IPS DF 6.9 (cell line): ENCODE measurements around the gene GRID1.
"Not testable (repeated sequence)": the region's sequence is repeated elsewhere in the genome, so short reads cannot be mapped to it uniquely, and the experiment has no call there.

Experiments
- DNase-seq: peaks from one replicate; pipeline ENCODE4 v3.0.0-alpha.2; 2013; ENCODE audit warnings: low read depth, low spot score
- H3K27ac ChIP-seq: one replicate; pipeline ENCODE4 v1.5.1; 2013; ENCODE audit warnings: low read length, control low read depth
- H3K27me3 ChIP-seq: 2 replicates; pipeline ENCODE4 v1.6.1; 2013; ENCODE audit warnings: mild to moderate bottlenecking, low read length; ENCODE audit not compliant: control insufficient read depth, insufficient read depth
- H3K36me3 ChIP-seq: 2 replicates; pipeline ENCODE4 v1.6.1; 2013; ENCODE audit warnings: low read length; ENCODE audit not compliant: control insufficient read depth, insufficient read depth
- H3K4me1 ChIP-seq: 2 replicates; pipeline ENCODE4 v1.6.1; 2013; ENCODE audit warnings: low read length; ENCODE audit not compliant: control insufficient read depth, insufficient read depth
- H3K4me3 ChIP-seq: 2 replicates; pipeline ENCODE4 v1.5.1; 2013; ENCODE audit warnings: mild to moderate bottlenecking, low read length
- H3K9me3 ChIP-seq: 2 replicates; pipeline ENCODE4 v1.6.1; 2013; ENCODE audit warnings: low read length, inconsistent platforms; ENCODE audit not compliant: control insufficient read depth, insufficient read depth
- WGBS: extraction: QIAGEN DNeasy Blood & Tissue Kit; methylation state at CpG from one replicate; pipeline ENCODE4 v1.1.7; 2013; ENCODE audit warnings: mixed read lengths, missing lambda C conversion rate; ENCODE audit not compliant: insufficient read length, insufficient coverage; 5-methylcytosine and 5-hydroxymethylcytosine counted together

The GRID1 gene

DNA sequence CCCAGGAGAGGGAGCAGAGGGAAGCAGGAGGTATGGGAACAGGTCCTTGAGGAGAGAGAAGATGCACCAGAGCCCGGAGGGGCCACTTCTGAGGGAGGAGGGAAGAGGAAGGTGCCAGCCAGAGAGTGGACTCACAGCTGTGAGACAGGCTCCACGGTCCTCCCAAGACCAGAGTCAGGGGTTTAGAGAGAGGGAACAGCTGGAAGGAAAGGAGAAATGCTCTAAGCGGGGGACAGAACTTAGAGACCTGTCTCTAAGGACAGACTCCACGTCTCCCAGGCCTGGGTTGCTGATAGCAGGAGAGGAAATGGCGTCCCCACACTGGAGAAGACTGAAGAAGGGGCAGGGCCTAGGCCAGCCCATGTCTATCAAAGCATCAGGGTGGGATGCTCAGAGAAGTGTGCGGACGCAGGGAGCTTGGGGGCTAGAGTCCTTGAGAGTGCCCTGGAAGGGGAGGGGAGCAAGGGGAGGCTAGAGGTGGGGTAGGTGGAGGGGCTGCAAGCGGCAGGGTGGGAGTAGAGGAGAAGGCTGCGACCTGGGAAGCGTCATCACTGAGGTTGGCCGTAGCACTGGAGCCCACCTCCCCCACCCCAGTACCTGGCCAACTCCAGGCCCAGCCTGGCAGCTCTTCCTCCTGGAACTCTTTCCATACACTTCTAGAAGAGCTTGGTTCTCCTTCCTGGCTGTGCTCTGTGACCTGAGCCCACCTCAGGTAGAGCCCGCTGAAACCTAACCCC is 25.6 kb upstream of the GRID1 start:
- no CpG with 5 or more reads among the region's 12 CpGs for WGBS
- Histone ChIP-seq H3K4me1 (peaks cover 3% of the 10 kb centered on the region), H3K27me3 (no peaks in the 10 kb centered on the region; the same call in 1 of the 2 replicates), H3K9me3 (no peaks in the 10 kb centered on the region), H3K27ac (no peak overlapping the region), H3K4me3 (no peak overlapping the region), H3K36me3 (no peaks in the 10 kb centered on the region)
- DNase-seq, result no peak

GRCh38 chr10:86391236-86391840 is 24.7 kb upstream of the GRID1 start:
- no peaks in the 10 kb centered on the region for H3K36me3 ChIP-seq
- H3K4me1 ChIP-seq, result peaks cover 3% of the 10 kb centered on the region
- no CpG with 5 or more reads among the region's 8 CpGs for WGBS
- no peak for DNase-seq
- no peaks in the 10 kb centered on the region; the same call in 1 of the 2 replicates for H3K27me3 ChIP-seq
- H3K27ac ChIP-seq, result no peak overlapping the region
- H3K9me3 ChIP-seq, result no peaks in the 10 kb centered on the region
- H3K4me3 ChIP-seq, result no peak overlapping the region

- WGBS, result no CpG with 5 or more reads among the region's 14 CpGs
- Histone ChIP-seq H3K4me1 (peaks cover 3% of the 10 kb centered on the region), H3K4me3 (no peak overlapping the region), H3K27me3 (no peaks in the 10 kb centered on the region; the same call in 1 of the 2 replicates), H3K36me3 (no peaks in the 10 kb centered on the region), H3K27ac (no peak overlapping the region), H3K9me3 (no peaks in the 10 kb centered on the region)
- no peak for DNase-seq
Observed at GRCh38 chr10:86390337-86391120, 23.9 kb upstream of the GRID1 start.

DNA sequence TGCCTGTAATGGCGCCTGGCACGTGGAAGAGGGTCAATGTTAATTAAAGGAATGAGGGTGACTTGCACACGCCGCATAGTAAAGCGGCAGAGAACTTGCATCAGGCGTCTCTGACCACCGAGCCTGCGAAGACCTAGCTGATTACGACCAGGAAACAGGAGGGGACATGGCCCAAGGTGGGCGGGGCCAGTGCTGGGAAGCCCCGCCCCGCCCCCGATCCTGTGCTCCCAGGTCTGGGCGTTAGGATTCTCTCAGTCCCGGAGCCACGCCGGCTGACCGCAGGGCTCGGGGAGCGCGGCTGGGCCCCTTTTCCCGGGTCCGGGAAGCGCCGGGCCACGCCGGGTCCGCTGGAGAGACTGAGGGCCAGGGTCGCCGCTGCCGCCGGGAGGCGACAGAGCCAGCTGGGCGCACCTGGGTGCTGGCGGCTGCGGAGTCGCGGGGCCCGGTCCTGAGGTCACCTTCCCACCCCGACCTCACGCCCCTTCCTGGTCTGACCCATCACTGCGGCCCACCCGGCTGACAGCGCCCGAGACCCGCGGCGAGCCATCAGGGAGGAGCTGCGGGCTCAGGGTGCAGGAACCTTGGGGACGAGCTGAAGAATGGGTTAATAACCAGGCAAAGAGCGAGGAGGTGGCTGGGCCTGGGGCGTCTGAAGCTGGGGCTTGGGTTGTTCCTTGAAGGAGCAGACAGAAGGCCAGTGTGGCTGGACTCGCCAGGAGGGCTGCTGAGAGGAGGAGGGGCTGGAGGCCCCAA is 23.0 kb upstream of the GRID1 start:
- Histone ChIP-seq H3K4me3 (peak overlapping the region; percentile 60; the same call in 1 of the 2 replicates), H3K9me3 (no peaks in the 10 kb centered on the region), H3K27me3 (no peaks in the 10 kb centered on the region; the same call in 1 of the 2 replicates), H3K4me1 (peaks cover 3% of the 10 kb centered on the region), H3K27ac (no peak overlapping the region), H3K36me3 (no peaks in the 10 kb centered on the region)
- no CpG with 5 or more reads among the region's 53 CpGs for WGBS
- DNase-seq, result peak; percentile 79

GRCh38 chr10:86389109-86389440 is 22.5 kb upstream of the GRID1 start:
- DNase-seq, H3K4me3 ChIP-seq, H3K27me3 ChIP-seq, H3K36me3 ChIP-seq, H3K4me1 ChIP-seq, H3K9me3 ChIP-seq, H3K27ac ChIP-seq: not testable (repeated sequence)
- no CpG with 5 or more reads among the region's 12 CpGs for WGBS

DNA sequence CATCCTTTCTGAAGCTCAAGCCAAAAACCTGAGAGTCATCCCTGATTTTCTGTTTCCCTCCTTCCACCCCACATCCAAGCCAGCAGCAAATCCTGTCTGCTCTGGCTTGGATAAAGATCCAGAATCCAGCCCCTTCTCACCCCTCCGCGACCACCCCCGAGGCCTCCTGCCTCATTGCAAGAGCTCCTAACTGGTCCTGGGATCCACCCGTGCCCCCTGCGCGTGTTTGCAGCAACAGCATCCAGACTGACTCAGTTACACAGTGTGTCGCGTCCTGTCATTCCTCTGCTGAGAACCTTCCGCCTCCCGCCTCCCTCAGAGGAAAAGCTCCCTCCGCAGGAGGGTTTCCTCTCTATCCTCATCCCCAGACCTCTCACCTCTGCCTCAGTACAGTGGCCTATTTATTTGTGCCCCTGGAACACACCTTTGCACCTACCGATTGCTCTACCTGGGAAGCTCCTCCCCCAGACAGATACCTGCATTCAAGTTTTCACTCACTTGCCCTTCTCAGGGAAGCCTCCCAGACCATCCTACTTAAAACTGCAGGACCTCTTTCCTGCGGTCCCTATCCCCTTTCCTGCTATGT is 21.6 kb upstream of the GRID1 start:
- H3K4me3 ChIP-seq, result no peak overlapping the region
- WGBS, result no CpG with 5 or more reads among the region's 13 CpGs
- H3K27ac ChIP-seq, result no peak overlapping the region
- H3K4me1 ChIP-seq, result peaks cover 3% of the 10 kb centered on the region
- H3K36me3 ChIP-seq, result no peaks in the 10 kb centered on the region
- H3K27me3 ChIP-seq, result no peaks in the 10 kb centered on the region; the same call in 1 of the 2 replicates
- no peaks in the 10 kb centered on the region for H3K9me3 ChIP-seq
- no peak for DNase-seq

DNA sequence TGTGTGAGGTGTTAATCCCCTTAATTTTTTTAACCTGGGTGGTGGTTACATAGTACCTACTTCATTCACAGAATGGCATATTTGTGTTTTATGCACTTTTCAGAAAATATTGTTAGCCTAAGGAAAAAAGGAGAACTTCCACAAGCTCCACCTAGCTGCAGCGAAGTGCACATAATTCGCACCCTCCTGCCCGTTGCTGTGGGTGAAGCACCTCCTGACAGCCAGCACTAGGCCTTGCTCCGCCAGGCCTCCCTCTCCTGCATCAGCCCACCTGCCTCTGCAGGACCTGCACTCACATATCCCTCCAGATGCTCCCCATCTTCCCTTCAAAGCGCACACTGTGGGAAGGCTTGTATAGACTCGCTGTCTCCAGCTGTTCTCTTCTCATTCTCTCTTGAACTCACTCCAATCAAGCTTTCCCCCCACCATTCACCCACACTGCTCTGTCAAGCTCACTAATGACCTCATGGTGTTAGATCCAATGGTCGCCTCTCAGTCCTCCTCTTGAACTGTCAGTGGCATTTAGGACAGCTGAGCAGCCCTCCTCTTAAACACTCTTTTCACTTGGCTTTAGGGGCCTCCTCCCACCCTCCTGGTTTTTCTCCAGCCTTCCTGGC is 20.7 kb upstream of the GRID1 start:
- no peak overlapping the region for H3K4me3 ChIP-seq
- DNase-seq, result no peak
- H3K27me3 ChIP-seq, result no peaks in the 10 kb centered on the region; the same call in 1 of the 2 replicates
- no peaks in the 10 kb centered on the region for H3K36me3 ChIP-seq
- H3K9me3 ChIP-seq, result no peaks in the 10 kb centered on the region
- no peak overlapping the region for H3K27ac ChIP-seq
- H3K4me1 ChIP-seq, result peaks cover 3% of the 10 kb centered on the region
- no CpG with 5 or more reads among the region's 7 CpGs for WGBS

GRCh38 chr10:86385806-86386205 is 19.2 kb upstream of the GRID1 start:
- peaks cover 3% of the 10 kb centered on the region for H3K4me1 ChIP-seq
- no CpG with 5 or more reads among the region's 3 CpGs for WGBS
- DNase-seq, result no peak
- no peak overlapping the region for H3K4me3 ChIP-seq
- no peaks in the 10 kb centered on the region for H3K9me3 ChIP-seq
- H3K36me3 ChIP-seq, result no peaks in the 10 kb centered on the region
- H3K27ac ChIP-seq, result no peak overlapping the region
- H3K27me3 ChIP-seq, result no peaks in the 10 kb centered on the region; the same call in 1 of the 2 replicates

DNA sequence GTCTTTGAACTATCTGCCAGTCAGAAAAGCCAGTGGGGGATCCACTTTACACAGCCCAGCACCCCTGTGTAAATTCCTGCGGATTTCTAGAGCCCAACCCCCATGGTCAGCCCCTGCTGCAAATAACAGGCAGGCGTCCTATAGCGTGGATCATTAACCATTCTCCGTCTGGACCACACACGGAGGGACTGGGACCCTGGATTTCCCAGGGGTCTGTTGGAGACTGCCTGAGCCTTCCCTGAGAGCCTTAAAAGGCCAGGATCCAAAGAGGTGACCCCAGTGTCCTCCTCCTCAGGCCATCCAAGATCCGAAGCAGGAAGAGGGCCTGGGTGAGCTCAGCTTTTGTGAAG is 11.2 kb upstream of the GRID1 start:
- no CpG with 5 or more reads among the region's 6 CpGs for WGBS

More for the DNA sequence above, 11.2 kb upstream of the GRID1 start:
- Histone ChIP-seq H3K27ac (no peak overlapping the region), H3K36me3 (no peaks in the 10 kb centered on the region), H3K4me3 (no peak overlapping the region), H3K9me3 (no peaks in the 10 kb centered on the region), H3K27me3 (peaks cover 6% of the 10 kb centered on the region; the same call in 1 of the 2 replicates), H3K4me1 (no peaks in the 10 kb centered on the region)
- no peak for DNase-seq
